HepG2 (cell line): Measurements from ENCODE around the gene ESRP2. TPM values are rescaled to one million over a fixed set of nuclear protein-coding genes. Genes with fewer than 3 reads are reported as not detected.

Experiments
- GPN1 ChIP-seq: sonication (generic); formaldehyde crosslinking; IDR thresholded peaks from 2 replicates; pipeline ENCODE4 v1.5.1; 2020; ENCODE audit warnings: missing genetic modification reagents, borderline replicate concordance
- KDM4B ChIP-seq: sonication (generic); formaldehyde crosslinking; IDR thresholded peaks from 2 replicates; pipeline ENCODE4 v1.4.0; 2020; ENCODE audit warnings: missing genetic modification reagents
- KLF16 ChIP-seq, 2 experiments: sonication (generic) in 1 of 2; formaldehyde crosslinking in 1 of 2; IDR thresholded peaks; 2 replicates each; pipeline versions ENCODE4 v1.6.1 to v1.8.0; 2016 to 2023; ENCODE audit warnings: missing genetic modification reagents in 2 of 2, missing compliant biosample characterization in 1 of 2
- MATR3 ChIP-seq: sonication (generic); formaldehyde crosslinking; IDR thresholded peaks from 2 replicates; pipeline ENCODE4 v1.4.0; 2020; ENCODE audit warnings: missing genetic modification reagents
- MIER3 ChIP-seq: IDR thresholded peaks from 2 replicates; pipeline ENCODE4 v1.6.1; 2016; ENCODE audit warnings: missing compliant biosample characterization, borderline replicate concordance
- POGZ ChIP-seq: sonication (generic); formaldehyde crosslinking; IDR thresholded peaks from 2 replicates; pipeline ENCODE4 v1.4.0; 2020; ENCODE audit warnings: mild to moderate bottlenecking, missing genetic modification reagents
- PTBP1 ChIP-seq: fragments of 200-400 bp; formaldehyde crosslinking; IDR thresholded peaks from 2 replicates; pipeline ENCODE4 v1.6.1; 2018; ENCODE audit warnings: low read length, low read depth; ENCODE audit not compliant: poor library complexity, severe bottlenecking
- RELA ChIP-seq: sonication (generic); formaldehyde crosslinking; IDR thresholded peaks from 2 replicates; pipeline ENCODE4 v1.4.0; 2020; ENCODE audit warnings: missing genetic modification reagents
- SNAI1 ChIP-seq: sonication (generic); formaldehyde crosslinking; IDR thresholded peaks from 2 replicates; pipeline ENCODE4 v1.5.0; 2020; ENCODE audit warnings: mild to moderate bottlenecking, missing genetic modification reagents, borderline replicate concordance
- SP1 ChIP-seq, 2 experiments: fragments of 450-650 bp in 1 of 2; sonication (generic) in 1 of 2; formaldehyde crosslinking in 1 of 2; IDR thresholded peaks; 2 replicates each; pipeline versions ENCODE4 v1.4.0 to v1.6.1; 2016 to 2020; ENCODE audit warnings: missing genetic modification reagents in 1 of 2
- TBX3 ChIP-seq: fragments of 450-650 bp; IDR thresholded peaks from 2 replicates; pipeline ENCODE4 v1.6.1; 2017; ENCODE audit warnings: antibody characterized with exemption, mild to moderate bottlenecking, inconsistent platforms, borderline replicate concordance
- TRIM24 ChIP-seq: sonication (generic); formaldehyde crosslinking; IDR thresholded peaks from 2 replicates; pipeline ENCODE4 v1.8.0; 2022; ENCODE audit warnings: mild to moderate bottlenecking, missing genetic modification reagents
- U2AF2 ChIP-seq: fragments of 200-400 bp; formaldehyde crosslinking; IDR thresholded peaks from 2 replicates; pipeline ENCODE4 v1.6.1; 2017; ENCODE audit warnings: low read depth, mild to moderate bottlenecking, low read length
- ZKSCAN5 ChIP-seq: sonication (generic); formaldehyde crosslinking; IDR thresholded peaks from 2 replicates; pipeline ENCODE4 v1.5.1; 2020; ENCODE audit warnings: mild to moderate bottlenecking, missing genetic modification reagents
- ZNF12 ChIP-seq: sonication (generic); formaldehyde crosslinking; IDR thresholded peaks from 2 replicates; pipeline ENCODE4 v1.5.0; 2020; ENCODE audit warnings: missing genetic modification reagents
- ZNF296 ChIP-seq: sonication (generic); formaldehyde crosslinking; conservative IDR thresholded peaks from 2 replicates; pipeline ENCODE4 v1.5.0; 2020; ENCODE audit warnings: mild to moderate bottlenecking, missing genetic modification reagents
- ZNF530 ChIP-seq: sonication (generic); formaldehyde crosslinking; IDR thresholded peaks from 2 replicates; pipeline ENCODE4 v1.5.0; 2020; ENCODE audit warnings: low read depth, mild to moderate bottlenecking, missing genetic modification reagents
- polyA plus RNA-seq, 8 experiments: library from polyadenylated mRNA; depleted of rRNA in 3 of 8; stranded (reverse) in 7 of 8; unstranded in 1 of 8; fragments of >200 nt; fragmentation: Illumina TruSeq in 4 of 8; extraction: Trizol in 4 of 8; gene quantifications; 2 replicates each; pipeline versions ENCODE4 v1.2.1 to v1.2.3, GENCODE V29; 2011 to 2016; ENCODE audit warnings: low read depth in 4 of 8, missing spikeins in 1 of 8, mixed read lengths in 1 of 8; ENCODE audit not compliant: insufficient read depth in 1 of 8
- total RNA-seq, 5 experiments: library from RNA; depleted of rRNA; stranded (reverse); fragments of >200 nt; fragmentation: Illumina TruSeq; extraction: Trizol; gene quantifications; 2 replicates each; pipeline ENCODE4 v1.2.3, GENCODE V29; 2016; ENCODE audit warnings: low read depth in 1 of 5
- TF ChIP-seq, protein P1 (sequence below): sonication (generic); formaldehyde crosslinking; IDR thresholded peaks from 2 replicates; pipeline ENCODE4 v1.8.1; 2023; ENCODE audit warnings: missing genetic modification reagents, mild to moderate bottlenecking, borderline replicate concordance
- TF ChIP-seq, protein P2 (sequence below): sonication (generic); formaldehyde crosslinking; IDR thresholded peaks from 2 replicates; pipeline ENCODE4 v1.4.0; 2020; ENCODE audit warnings: missing genetic modification reagents
- TF ChIP-seq, protein P3 (sequence below): sonication (generic); formaldehyde crosslinking; conservative IDR thresholded peaks from 2 replicates; pipeline ENCODE4 v1.8.1; 2023; ENCODE audit warnings: missing genetic modification reagents
- TF ChIP-seq, protein P4 (sequence below): IDR thresholded peaks from 2 replicates; pipeline ENCODE4 v1.6.1; 2016; ENCODE audit warnings: missing compliant biosample characterization, missing genetic modification reagents, borderline replicate concordance

Gene ESRP2
- total and polyA plus RNA-seq, 2 of the 13 experiments (the other 11 are each of a cell fraction or from before 2014, with no cell fraction given): 21.1 to 32.4 TPM

DNA sequence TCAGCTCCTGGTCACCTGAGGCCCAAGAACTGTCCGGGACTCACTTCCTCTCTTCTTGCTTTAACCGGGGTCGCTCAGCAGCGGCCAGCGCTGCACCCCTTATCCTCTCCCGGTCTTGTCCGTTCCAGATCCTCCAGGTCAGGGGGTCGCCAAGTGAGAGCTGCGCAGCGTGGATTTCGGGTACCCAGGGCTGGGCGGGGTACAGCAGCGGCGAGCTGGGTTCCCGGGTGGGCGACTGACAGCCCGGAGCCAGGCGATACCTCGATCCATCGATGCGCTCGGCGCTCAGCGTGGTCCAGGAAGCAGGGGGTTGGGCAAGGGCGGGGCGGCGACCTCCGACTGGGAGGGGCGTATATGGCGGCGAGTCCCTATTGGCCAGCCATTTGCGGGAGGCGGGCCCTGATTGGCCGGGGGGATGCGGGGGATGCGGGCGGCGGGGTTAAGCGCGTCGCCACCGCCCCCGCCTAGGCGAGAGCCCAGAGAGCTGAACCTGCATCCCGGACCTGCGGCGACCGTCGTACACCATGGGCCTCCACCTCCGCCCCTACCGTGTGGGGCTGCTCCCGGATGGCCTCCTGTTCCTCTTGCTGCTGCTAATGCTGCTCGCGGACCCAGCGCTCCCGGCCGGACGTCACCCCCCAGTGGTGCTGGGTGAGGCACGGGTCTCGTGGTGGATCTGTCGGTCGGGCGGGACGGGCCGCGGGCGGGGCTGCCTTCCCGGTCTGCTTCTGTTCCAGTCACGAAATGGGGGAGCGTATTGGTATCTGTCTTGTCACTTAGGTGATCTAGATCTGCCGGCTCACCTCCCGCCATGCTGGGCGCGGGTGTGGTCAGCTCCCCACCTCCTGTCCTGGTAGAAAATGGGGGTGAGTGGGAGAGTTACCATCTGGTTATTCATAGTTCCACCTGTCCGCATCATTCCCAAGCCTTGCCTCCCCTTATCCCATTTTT is 9.3 kb upstream of the ESRP2 start, which contains the start of gene PLA2G15 (continued):
- TF ChIP-seq MIER3: no peak; the same call in 1 of the 2 replicates
- TF ChIP-seq ZNF296 (CRISPR knock-in tag): no peak
- no peak; the same call in 1 of the 2 replicates for TF ChIP-seq RELA
- TF ChIP-seq ZNF530: no peak
- no peak; the same call in 1 of the 2 replicates for TF ChIP-seq ZKSCAN5 (CRISPR knock-in tag)
- peak; percentile 73 for TF ChIP-seq PTBP1
- no peak for TF ChIP-seq TRIM24 (CRISPR knock-in tag)
- no peak for TF ChIP-seq GPN1 (CRISPR knock-in tag)
- TF ChIP-seq POGZ (CRISPR knock-in tag): peak; percentile 90
- TF ChIP-seq MATR3: no peak; the same call in 1 of the 2 replicates
- 0 out of 2 replicates have a peak, but pooled peaks have one; percentile 56 for TF ChIP-seq ZNF12 (CRISPR knock-in tag)
- TF ChIP-seq, protein P1, sequence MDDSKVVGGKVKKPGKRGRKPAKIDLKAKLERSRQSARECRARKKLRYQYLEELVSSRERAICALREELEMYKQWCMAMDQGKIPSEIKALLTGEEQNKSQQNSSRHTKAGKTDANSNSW (CRISPR knock-in tag): no peak
- TF ChIP-seq KLF16 (CRISPR knock-in tag; IDR thresholded peaks at IDR 0.05): peak in 1 of 2 experiments; percentile 64; a peak in 1 of 4 replicates
- peak; percentile 95 for TF ChIP-seq SNAI1 (CRISPR knock-in tag)
- TF ChIP-seq KDM4B: no peak
- TF ChIP-seq U2AF2: no peak
- TF ChIP-seq, protein P2, sequence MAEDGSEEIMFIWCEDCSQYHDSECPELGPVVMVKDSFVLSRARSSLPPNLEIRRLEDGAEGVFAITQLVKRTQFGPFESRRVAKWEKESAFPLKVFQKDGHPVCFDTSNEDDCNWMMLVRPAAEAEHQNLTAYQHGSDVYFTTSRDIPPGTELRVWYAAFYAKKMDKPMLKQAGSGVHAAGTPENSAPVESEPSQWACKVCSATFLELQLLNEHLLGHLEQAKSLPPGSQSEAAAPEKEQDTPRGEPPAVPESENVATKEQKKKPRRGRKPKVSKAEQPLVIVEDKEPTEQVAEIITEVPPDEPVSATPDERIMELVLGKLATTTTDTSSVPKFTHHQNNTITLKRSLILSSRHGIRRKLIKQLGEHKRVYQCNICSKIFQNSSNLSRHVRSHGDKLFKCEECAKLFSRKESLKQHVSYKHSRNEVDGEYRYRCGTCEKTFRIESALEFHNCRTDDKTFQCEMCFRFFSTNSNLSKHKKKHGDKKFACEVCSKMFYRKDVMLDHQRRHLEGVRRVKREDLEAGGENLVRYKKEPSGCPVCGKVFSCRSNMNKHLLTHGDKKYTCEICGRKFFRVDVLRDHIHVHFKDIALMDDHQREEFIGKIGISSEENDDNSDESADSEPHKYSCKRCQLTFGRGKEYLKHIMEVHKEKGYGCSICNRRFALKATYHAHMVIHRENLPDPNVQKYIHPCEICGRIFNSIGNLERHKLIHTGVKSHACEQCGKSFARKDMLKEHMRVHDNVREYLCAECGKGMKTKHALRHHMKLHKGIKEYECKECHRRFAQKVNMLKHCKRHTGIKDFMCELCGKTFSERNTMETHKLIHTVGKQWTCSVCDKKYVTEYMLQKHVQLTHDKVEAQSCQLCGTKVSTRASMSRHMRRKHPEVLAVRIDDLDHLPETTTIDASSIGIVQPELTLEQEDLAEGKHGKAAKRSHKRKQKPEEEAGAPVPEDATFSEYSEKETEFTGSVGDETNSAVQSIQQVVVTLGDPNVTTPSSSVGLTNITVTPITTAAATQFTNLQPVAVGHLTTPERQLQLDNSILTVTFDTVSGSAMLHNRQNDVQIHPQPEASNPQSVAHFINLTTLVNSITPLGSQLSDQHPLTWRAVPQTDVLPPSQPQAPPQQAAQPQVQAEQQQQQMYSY (CRISPR knock-in tag): peak; percentile 73
- no peak for TF ChIP-seq TBX3
- TF ChIP-seq, protein P3, sequence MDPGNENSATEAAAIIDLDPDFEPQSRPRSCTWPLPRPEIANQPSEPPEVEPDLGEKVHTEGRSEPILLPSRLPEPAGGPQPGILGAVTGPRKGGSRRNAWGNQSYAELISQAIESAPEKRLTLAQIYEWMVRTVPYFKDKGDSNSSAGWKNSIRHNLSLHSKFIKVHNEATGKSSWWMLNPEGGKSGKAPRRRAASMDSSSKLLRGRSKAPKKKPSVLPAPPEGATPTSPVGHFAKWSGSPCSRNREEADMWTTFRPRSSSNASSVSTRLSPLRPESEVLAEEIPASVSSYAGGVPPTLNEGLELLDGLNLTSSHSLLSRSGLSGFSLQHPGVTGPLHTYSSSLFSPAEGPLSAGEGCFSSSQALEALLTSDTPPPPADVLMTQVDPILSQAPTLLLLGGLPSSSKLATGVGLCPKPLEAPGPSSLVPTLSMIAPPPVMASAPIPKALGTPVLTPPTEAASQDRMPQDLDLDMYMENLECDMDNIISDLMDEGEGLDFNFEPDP (CRISPR knock-in tag): no peak
- peak; percentile 74 for TF ChIP-seq SP1 (IDR thresholded peaks at IDR 0.05)
- TF ChIP-seq SP1 (CRISPR knock-in tag; IDR thresholded peaks at IDR 0.05): peak; percentile 97
- TF ChIP-seq, protein P4, sequence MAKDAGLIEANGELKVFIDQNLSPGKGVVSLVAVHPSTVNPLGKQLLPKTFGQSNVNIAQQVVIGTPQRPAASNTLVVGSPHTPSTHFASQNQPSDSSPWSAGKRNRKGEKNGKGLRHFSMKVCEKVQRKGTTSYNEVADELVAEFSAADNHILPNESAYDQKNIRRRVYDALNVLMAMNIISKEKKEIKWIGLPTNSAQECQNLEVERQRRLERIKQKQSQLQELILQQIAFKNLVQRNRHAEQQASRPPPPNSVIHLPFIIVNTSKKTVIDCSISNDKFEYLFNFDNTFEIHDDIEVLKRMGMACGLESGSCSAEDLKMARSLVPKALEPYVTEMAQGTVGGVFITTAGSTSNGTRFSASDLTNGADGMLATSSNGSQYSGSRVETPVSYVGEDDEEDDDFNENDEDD (CRISPR knock-in tag): peak; percentile 71; the same call in 1 of the 2 replicates
